Mesothelial cell of epicardium (in vitro differentiated cells): Measurements from ENCODE around the gene SARS1. TPM values are rescaled to one million over a fixed set of nuclear protein-coding genes. Genes with fewer than 3 reads are reported as not detected.
A peak's percentile ranks its signal among the peaks of the same experiment; 100 is the strongest.

ENCODE experiments used
- DNase-seq, 2 experiments: peaks; one replicate each; pipeline ENCODE4 v3.0.0; 2021; ENCODE audit warnings: low spot score in 2 of 2; ENCODE audit not compliant: unreplicated experiment in 2 of 2
- H3K27ac Mint-ChIP-seq: 2 replicates; pipeline ENCODE4 v1.8.0; 2021; ENCODE audit warnings: mixed read lengths
- H3K27me3 Mint-ChIP-seq: 2 replicates; pipeline ENCODE4 v1.8.0; 2021; ENCODE audit warnings: low read depth, mixed read lengths
- H3K36me3 Mint-ChIP-seq: 2 replicates; pipeline ENCODE4 v1.8.0; 2021; ENCODE audit warnings: mixed read lengths
- H3K4me1 Mint-ChIP-seq: 2 replicates; pipeline ENCODE4 v1.8.0; 2021; ENCODE audit warnings: mixed read lengths
- H3K4me3 Mint-ChIP-seq: 2 replicates; pipeline ENCODE4 v1.8.0; 2021; ENCODE audit warnings: mild to moderate bottlenecking, moderate library complexity, mixed read lengths
- H3K9me3 Mint-ChIP-seq: 2 replicates; pipeline ENCODE4 v1.8.0; 2021; ENCODE audit warnings: mixed read lengths
- total RNA-seq: library from RNA; stranded (reverse); gene quantifications from 3 replicates; pipeline ENCODE4 v1.2.1, GENCODE V29; 2021
- TF ChIP-seq, protein P1 (sequence below): fragments of 200-600 bp; sonication (generic); IDR thresholded peaks from one replicate; pipeline ENCODE4 v1.5.0; 2021; ENCODE audit warnings: antibody characterized with exemption; ENCODE audit not compliant: unreplicated experiment

The SARS1 gene
- total RNA-seq, 1 donor from 2014 or later: 104 TPM

DNA sequence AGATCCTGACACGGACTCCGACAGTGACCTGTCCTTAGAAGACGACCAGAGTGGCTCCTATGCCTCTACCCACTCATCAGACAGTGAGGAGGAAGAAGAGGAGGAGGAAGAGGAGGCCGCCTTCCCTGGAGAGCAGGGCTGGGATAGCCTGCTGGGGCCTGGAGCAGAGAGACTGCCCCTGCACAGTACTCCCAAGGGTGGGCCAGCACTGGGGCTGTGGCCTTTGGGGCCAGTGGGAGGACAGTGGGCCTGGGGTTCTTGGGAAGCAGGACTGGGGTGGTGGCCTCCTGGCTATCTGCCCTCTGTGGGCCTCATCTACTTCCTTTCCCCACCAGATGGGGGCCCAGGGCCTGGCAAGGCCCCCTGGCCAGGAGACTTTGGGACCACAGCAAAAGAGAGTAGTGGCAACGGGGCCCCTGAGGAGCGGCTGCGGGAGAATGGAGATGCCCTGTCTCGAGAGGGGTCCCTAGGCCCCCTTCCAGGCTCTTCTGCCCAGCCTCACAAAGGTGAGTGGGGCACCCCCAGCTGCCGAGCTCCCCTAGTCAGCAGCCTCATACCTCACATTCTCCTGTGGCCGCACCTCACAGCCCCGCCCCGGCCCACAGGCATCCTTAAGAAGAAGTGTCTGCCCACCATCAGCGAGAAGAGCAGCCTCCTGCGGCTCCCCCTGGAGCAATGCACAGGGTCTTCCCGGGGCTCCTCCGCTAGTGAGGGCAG is 59.3 kb downstream of the SARS1 start:
- no peaks in the 10 kb centered on the region for H3K27me3 Mint-ChIP-seq
- H3K36me3 Mint-ChIP-seq: peaks cover 11% of the 10 kb centered on the region
- H3K9me3 Mint-ChIP-seq: no peaks in the 10 kb centered on the region
- H3K27ac Mint-ChIP-seq: no peak overlapping the region
- H3K4me3 Mint-ChIP-seq: no peak overlapping the region
- TF ChIP-seq, protein P1, sequence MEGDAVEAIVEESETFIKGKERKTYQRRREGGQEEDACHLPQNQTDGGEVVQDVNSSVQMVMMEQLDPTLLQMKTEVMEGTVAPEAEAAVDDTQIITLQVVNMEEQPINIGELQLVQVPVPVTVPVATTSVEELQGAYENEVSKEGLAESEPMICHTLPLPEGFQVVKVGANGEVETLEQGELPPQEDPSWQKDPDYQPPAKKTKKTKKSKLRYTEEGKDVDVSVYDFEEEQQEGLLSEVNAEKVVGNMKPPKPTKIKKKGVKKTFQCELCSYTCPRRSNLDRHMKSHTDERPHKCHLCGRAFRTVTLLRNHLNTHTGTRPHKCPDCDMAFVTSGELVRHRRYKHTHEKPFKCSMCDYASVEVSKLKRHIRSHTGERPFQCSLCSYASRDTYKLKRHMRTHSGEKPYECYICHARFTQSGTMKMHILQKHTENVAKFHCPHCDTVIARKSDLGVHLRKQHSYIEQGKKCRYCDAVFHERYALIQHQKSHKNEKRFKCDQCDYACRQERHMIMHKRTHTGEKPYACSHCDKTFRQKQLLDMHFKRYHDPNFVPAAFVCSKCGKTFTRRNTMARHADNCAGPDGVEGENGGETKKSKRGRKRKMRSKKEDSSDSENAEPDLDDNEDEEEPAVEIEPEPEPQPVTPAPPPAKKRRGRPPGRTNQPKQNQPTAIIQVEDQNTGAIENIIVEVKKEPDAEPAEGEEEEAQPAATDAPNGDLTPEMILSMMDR: no peak
- peaks cover 41% of the 10 kb centered on the region for H3K4me1 Mint-ChIP-seq
- no peak for DNase-seq

DNA sequence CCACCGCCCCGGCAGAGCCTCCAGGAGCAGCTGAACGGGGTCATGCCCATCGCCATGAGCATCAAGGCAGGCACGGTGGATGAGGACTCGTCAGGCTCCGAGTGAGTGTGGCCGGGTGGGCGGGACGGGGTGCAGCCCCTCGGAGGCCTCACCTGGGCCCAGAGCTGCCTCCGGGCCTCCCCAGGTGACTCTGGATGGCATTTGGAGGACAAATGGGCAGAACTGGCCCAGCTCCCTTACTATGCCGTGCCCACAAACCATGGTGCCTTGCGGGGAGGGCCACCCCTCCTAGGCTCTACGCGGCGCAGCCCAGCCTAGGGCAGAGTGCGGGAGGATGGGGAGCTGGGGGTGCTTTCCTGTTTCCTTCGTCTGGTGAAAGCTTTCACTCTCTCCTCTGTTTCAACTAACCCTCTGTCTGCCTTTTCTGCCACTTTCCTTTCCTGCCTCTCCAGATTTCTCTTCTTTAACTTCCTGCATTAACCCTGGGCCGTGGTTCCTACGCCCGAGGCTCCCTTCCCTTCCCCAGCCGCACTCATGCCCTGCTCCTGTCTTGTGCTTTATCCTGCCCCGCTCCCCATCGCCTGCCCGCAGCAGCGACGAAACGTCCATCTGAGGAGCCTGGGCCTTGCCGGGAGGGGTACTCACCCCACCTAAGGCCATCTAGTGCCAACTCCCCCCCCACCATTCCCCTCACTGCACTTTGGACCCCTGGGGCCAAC is 60.0 kb downstream of the SARS1 start:
- Mint-ChIP-seq H3K27me3 (no peaks in the 10 kb centered on the region), H3K4me1 (peaks cover 41% of the 10 kb centered on the region), H3K9me3 (no peaks in the 10 kb centered on the region), H3K27ac (peak overlapping the region; percentile 28), H3K4me3 (peak overlapping the region; percentile 18), H3K36me3 (peaks cover 9% of the 10 kb centered on the region)
- DNase-seq: no peak
- TF ChIP-seq, protein P1: no peak

DNA sequence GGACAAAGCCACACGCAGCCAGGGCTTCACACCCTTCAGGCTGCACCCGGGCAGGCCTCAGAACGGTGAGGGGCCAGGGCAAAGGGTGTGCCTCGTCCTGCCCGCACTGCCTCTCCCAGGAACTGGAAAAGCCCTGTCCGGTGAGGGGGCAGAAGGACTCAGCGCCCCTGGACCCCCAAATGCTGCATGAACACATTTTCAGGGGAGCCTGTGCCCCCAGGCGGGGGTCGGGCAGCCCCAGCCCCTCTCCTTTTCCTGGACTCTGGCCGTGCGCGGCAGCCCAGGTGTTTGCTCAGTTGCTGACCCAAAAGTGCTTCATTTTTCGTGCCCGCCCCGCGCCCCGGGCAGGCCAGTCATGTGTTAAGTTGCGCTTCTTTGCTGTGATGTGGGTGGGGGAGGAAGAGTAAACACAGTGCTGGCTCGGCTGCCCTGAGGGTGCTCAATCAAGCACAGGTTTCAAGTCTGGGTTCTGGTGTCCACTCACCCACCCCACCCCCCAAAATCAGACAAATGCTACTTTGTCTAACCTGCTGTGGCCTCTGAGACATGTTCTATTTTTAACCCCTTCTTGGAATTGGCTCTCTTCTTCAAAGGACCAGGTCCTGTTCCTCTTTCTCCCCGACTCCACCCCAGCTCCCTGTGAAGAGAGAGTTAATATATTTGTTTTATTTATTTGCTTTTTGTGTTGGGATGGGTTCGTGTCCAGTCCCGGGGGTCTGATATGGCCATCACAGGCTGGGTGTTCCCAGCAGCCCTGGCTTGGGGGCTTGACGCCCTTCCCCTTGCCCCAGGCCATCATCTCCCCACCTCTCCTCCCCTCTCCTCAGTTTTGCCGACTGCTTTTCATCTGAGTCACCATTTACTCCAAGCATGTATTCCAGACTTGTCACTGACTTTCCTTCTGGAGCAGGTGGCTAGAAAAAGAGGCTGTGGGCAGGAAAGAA is 61.1 kb downstream of the SARS1 start:
- no peak for DNase-seq
- H3K4me1 Mint-ChIP-seq: peaks cover 41% of the 10 kb centered on the region
- peak overlapping the region; percentile 38 for H3K4me3 Mint-ChIP-seq
- peaks cover 13% of the 10 kb centered on the region for H3K36me3 Mint-ChIP-seq
- no peaks in the 10 kb centered on the region for H3K9me3 Mint-ChIP-seq
- TF ChIP-seq, protein P1: no peak
- no peaks in the 10 kb centered on the region for H3K27me3 Mint-ChIP-seq
- H3K27ac Mint-ChIP-seq: peak overlapping the region; percentile 78

DNA sequence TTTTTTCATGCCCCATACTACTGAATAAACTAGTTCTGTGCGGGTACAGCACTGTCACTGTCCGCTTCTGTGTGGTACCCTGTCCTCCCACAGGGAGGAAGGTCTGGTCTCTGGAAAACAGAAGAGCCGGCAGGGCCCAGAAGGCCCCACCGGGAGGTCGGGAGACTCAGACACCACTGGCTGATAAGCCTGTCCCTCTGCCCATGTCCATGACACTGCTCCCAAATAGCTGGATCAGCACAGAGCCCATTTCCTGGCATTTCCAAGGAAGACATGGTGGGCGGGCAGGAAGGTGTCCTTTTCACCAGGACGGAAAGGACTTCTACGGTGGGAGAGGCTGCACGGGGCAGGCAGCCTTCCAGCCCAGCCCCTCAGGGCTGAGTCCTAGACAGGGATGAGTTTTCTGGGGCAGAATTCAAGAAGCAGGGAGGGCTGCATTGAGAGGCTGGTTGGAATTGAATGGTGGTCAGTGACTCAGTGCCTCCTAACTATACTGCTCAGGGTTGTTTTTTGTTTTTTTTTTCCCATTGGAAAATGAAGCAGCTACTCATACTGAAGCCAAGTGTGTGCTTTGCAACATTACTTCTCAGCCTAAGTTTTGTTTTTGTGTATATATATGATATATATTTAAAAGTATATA is 62.1 kb downstream of the SARS1 start:
- Mint-ChIP-seq H3K4me3 (peak overlapping the region; percentile 32), H3K36me3 (peaks cover 9% of the 10 kb centered on the region), H3K27me3 (no peaks in the 10 kb centered on the region), H3K4me1 (peaks cover 41% of the 10 kb centered on the region), H3K9me3 (no peaks in the 10 kb centered on the region), H3K27ac (peak overlapping the region; percentile 76)
- TF ChIP-seq, protein P1: no peak
- no peak for DNase-seq
